GM23248 (cell line): ENCODE results near the gene RPS4Y2. TPM values are rescaled to one million over a fixed set of nuclear protein-coding genes. Genes with fewer than 3 reads are reported as not detected.

Experiments
- DNase-seq: peaks from one replicate; pipeline ENCODE4 v3.0.0-alpha.2; 2015
- H2AFZ ChIP-seq: fragments of 200-600 bp; sonication (generic); 2 replicates; pipeline ENCODE4 v1.6.1; 2016; ENCODE audit warnings: antibody characterized with exemption
- H3F3A ChIP-seq: fragments of 200-600 bp; sonication (generic); 2 replicates; pipeline ENCODE4 v1.6.1; 2016; ENCODE audit warnings: mild to moderate bottlenecking, antibody characterized with exemption, mixed run types; ENCODE audit not compliant: insufficient read depth
- H3K27ac ChIP-seq: fragments of 200-600 bp; sonication (generic); 2 replicates; pipeline ENCODE4 v1.5.1; 2016; ENCODE audit warnings: mild to moderate bottlenecking
- H3K27me3 ChIP-seq: fragments of 200-600 bp; sonication (generic); replicated peaks from 2 replicates; pipeline ENCODE4 v1.6.1; 2016; ENCODE audit warnings: mild to moderate bottlenecking; ENCODE audit not compliant: insufficient read depth
- H3K36me3 ChIP-seq: fragments of 200-600 bp; sonication (generic); 2 replicates; pipeline ENCODE4 v1.6.1; 2016; ENCODE audit warnings: low read depth, mild to moderate bottlenecking
- H3K4me1 ChIP-seq: fragments of 200-600 bp; sonication (generic); 2 replicates; pipeline ENCODE4 v1.6.1; 2016; ENCODE audit warnings: mild to moderate bottlenecking; ENCODE audit not compliant: insufficient read depth
- H3K4me2 ChIP-seq: fragments of 200-600 bp; sonication (generic); one replicate; pipeline ENCODE4 v1.6.1; 2016; ENCODE audit warnings: mild to moderate bottlenecking; ENCODE audit not compliant: unreplicated experiment
- H3K4me3 ChIP-seq: fragments of 200-600 bp; sonication (generic); 2 replicates; pipeline ENCODE4 v1.5.1; 2016; ENCODE audit warnings: mild to moderate bottlenecking
- H3K79me2 ChIP-seq: fragments of 200-600 bp; sonication (generic); 2 replicates; pipeline ENCODE4 v1.6.1; 2016; ENCODE audit warnings: mild to moderate bottlenecking; ENCODE audit not compliant: insufficient read depth
- H3K9ac ChIP-seq: fragments of 200-600 bp; sonication (generic); 2 replicates; pipeline ENCODE4 v1.6.1; 2016; ENCODE audit warnings: mild to moderate bottlenecking
- H3K9me2 ChIP-seq: fragments of 200-600 bp; sonication (generic); 2 replicates; pipeline ENCODE4 v1.6.1; 2016; ENCODE audit warnings: mixed run types, mild to moderate bottlenecking, moderate library complexity; ENCODE audit not compliant: insufficient read depth
- H3K9me3 ChIP-seq: fragments of 200-600 bp; sonication (generic); one replicate; pipeline ENCODE4 v1.6.1; 2017; ENCODE audit warnings: low read depth
- H4K20me1 ChIP-seq: fragments of 200-600 bp; sonication (generic); 2 replicates; pipeline ENCODE4 v1.6.0; 2016; ENCODE audit not compliant: insufficient read depth
- EZH2 ChIP-seq: fragments of 200-600 bp; sonication (generic); IDR thresholded peaks from 2 replicates; pipeline ENCODE4 v1.6.1; 2018; ENCODE audit warnings: antibody characterized with exemption, mild to moderate bottlenecking; ENCODE audit not compliant: insufficient read depth, poor library complexity, severe bottlenecking
- EZH2phosphoT487 ChIP-seq: fragments of 200-600 bp; sonication (generic); IDR thresholded peaks from 2 replicates; pipeline ENCODE4 v1.6.1; 2018; ENCODE audit warnings: antibody characterized with exemption, moderate library complexity, mild to moderate bottlenecking, low read depth; ENCODE audit not compliant: insufficient read depth
- WGBS, 2 experiments: methylation state at CpG; one replicate each; pipeline ENCODE4 v1.1.6; 2015 to 2017; ENCODE audit warnings: low lambda C conversion rate in 2 of 2, low coverage in 1 of 2; ENCODE audit errors: missing lambda C conversion rate in 2 of 2; 5-methylcytosine and 5-hydroxymethylcytosine counted together
- in situ Hi-C: fragments of 300-500 bp; cut with MboI; formaldehyde crosslinking; loops from 2 replicates; pipeline ENCODE4 v1.15.0; 2020
- polyA plus RNA-seq: library from polyadenylated mRNA; unstranded; fragments of >200 nt; fragmentation: Nextera tagmentation; extraction: Ambion mirVana; gene quantifications from 2 replicates; pipeline ENCODE4 v1.2.1, GENCODE V29; 2016
- total RNA-seq: library from RNA; depleted of rRNA; stranded (reverse); fragments of >200 nt; shearing (Covaris generic); gene quantifications from 2 replicates; pipeline ENCODE4 v1.2.3, GENCODE V29; 2014; rRNA removed

The RPS4Y2 gene
- total and polyA plus RNA-seq, 2 experiments from 2014 or later = not detected

DNA sequence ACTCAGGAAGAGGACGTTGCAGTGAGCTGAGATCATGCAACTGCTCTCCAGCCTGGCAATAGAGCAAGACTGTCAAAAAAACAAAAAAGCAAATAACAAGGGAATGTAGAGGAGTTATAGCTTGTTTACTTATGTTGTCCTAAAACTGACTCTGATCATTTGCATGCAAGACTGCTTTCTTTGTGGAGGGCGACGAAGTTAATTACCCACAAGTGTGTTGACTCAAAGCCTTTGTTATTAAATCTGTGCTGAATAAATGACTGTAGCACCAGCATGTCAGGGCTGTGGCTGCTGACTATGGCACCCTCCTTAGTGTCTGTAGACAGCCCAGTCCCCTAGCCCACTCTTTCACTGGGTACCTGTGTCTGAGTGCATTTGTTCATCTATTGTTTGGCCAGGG, 50.3 kb downstream of the RPS4Y2 start:
- no peak for TF ChIP-seq EZH2
- no peaks in the 10 kb centered on the region for H3K27me3 ChIP-seq
- H3F3A ChIP-seq = no peaks in the 10 kb centered on the region
- in situ Hi-C loops = loop anchor here (25.0 kb wide), 1 partner anchor 106 kb away; no protein-coding TSS in a partner anchor
- 9 to 11% methylated on average over 3 of the region's 3 CpGs for WGBS, 2 experiments
- H3K4me1 ChIP-seq = no peaks in the 10 kb centered on the region
- H2AFZ ChIP-seq = no peak overlapping the region
- no peaks in the 10 kb centered on the region for H3K36me3 ChIP-seq
- H3K9me3 ChIP-seq = no peaks in the 10 kb centered on the region
- no peaks in the 10 kb centered on the region for H4K20me1 ChIP-seq
- no peak overlapping the region for H3K4me2 ChIP-seq
- no peak overlapping the region for H3K27ac ChIP-seq
- no peaks in the 10 kb centered on the region for H3K9me2 ChIP-seq
- no peak overlapping the region for H3K4me3 ChIP-seq
- H3K9ac ChIP-seq = no peak overlapping the region
- H3K79me2 ChIP-seq = no peaks in the 10 kb centered on the region
- DNase-seq = no peak

DNA sequence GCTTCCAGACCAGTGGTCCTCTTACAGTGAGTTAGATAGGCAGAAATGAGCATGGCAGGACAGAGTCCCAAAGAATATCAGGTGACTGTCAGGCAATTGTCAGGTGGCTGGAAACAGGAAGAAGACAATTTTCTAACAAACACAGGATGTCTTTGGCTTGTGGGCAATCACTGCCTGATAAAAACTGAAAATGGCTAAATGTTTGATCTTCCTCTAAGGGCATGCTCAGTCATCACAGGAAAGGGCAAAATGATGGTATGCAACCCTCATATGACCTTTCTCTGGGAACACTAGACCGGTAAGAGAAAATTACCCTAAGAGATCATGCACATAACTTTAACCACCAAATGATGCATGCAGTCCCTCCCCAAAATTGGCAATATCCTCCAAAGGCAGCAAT, 57.6 kb downstream of the RPS4Y2 start:
- no peak overlapping the region for H2AFZ ChIP-seq
- H3K4me1 ChIP-seq = no peaks in the 10 kb centered on the region
- H3K9ac ChIP-seq = no peak overlapping the region
- TF ChIP-seq EZH2phosphoT487 (no peak), EZH2 (no peak)
- no peak overlapping the region for H3K4me3 ChIP-seq
- H3K79me2 ChIP-seq = no peaks in the 10 kb centered on the region
- no peak for DNase-seq
- no peaks in the 10 kb centered on the region for H3K9me2 ChIP-seq
- H3K4me2 ChIP-seq = no peak overlapping the region
- H4K20me1 ChIP-seq = no peaks in the 10 kb centered on the region
- H3K9me3 ChIP-seq = no peaks in the 10 kb centered on the region
- in situ Hi-C loops = loop anchor here (25.0 kb wide), 1 partner anchor 99 kb away; no protein-coding TSS in a partner anchor
- H3K27ac ChIP-seq = no peak overlapping the region
- H3K36me3 ChIP-seq = no peaks in the 10 kb centered on the region
- no peaks in the 10 kb centered on the region for H3F3A ChIP-seq
- 56 to 63% methylated on average over 1 of the region's 1 CpG for WGBS, 2 experiments
- no peaks in the 10 kb centered on the region for H3K27me3 ChIP-seq

DNA sequence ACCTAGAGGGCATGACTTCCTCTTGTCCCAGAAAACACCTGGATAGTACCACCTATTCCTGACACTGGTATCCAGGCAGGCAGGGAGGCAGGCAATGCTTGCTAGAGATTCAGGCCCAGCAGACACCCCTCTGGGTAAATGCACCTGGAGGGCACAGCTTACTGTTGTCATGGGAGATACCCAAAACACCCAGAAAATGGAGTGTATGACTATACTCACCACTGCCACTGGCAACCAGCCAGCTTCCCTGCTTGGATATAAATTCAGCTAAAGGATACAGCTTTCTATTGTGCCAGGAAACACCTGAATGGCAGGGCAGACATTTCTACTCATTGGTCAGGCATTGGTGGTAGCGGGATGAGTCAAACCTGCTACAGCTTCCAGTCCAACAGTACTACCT, 58.9 kb downstream of the RPS4Y2 start:
- WGBS, 2 experiments = 57 to 70% methylated on average over 1 of the region's 1 CpG
- H2AFZ ChIP-seq = no peak overlapping the region
- H4K20me1 ChIP-seq = no peaks in the 10 kb centered on the region
- H3K9me3 ChIP-seq = no peaks in the 10 kb centered on the region
- no peaks in the 10 kb centered on the region for H3K79me2 ChIP-seq
- no peaks in the 10 kb centered on the region for H3K36me3 ChIP-seq
- H3K4me3 ChIP-seq = no peak overlapping the region
- no peak overlapping the region for H3K9ac ChIP-seq
- H3K9me2 ChIP-seq = no peaks in the 10 kb centered on the region
- no peak for DNase-seq
- H3K27me3 ChIP-seq = no peaks in the 10 kb centered on the region
- no peaks in the 10 kb centered on the region for H3F3A ChIP-seq
- no peak overlapping the region for H3K4me2 ChIP-seq
- no peaks in the 10 kb centered on the region for H3K4me1 ChIP-seq
- TF ChIP-seq EZH2 (no peak), EZH2phosphoT487 (no peak)
- H3K27ac ChIP-seq = no peak overlapping the region
- in situ Hi-C loops = loop anchor here (25.0 kb wide), 1 partner anchor 98 kb away; no protein-coding TSS in a partner anchor

DNA sequence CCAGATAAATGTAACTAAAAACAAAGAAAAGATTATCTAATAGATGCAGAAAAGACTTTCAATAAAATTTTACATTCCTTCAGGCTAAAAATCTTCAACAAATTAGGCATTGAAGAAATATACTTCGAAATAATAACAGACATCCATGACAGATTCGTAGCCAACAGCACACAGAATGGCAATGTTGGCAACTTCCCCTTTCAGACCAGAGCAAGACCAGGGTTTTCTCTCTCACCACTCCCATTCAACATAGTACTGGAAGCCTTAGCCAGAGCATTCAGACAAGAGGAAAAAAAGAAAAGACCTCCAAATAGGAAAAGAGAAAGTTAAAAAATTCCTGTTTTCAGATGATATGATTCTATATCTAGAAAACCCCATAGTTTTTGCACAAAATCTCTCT, 61.2 kb downstream of the RPS4Y2 start:
- no peaks in the 10 kb centered on the region for H4K20me1 ChIP-seq
- no peaks in the 10 kb centered on the region for H3K9me3 ChIP-seq
- TF ChIP-seq EZH2 (no peak), EZH2phosphoT487 (no peak)
- H3F3A ChIP-seq = no peaks in the 10 kb centered on the region
- WGBS, 2 experiments = 2 to 11% methylated on average over 2 of the region's 2 CpGs
- DNase-seq = no peak
- H3K4me1 ChIP-seq = no peaks in the 10 kb centered on the region
- H3K4me3 ChIP-seq = no peak overlapping the region
- H3K9me2 ChIP-seq = no peaks in the 10 kb centered on the region
- no peaks in the 10 kb centered on the region for H3K36me3 ChIP-seq
- in situ Hi-C loops = loop anchor here (25.0 kb wide), 1 partner anchor 95 kb away; no protein-coding TSS in a partner anchor
- H3K27me3 ChIP-seq = no peaks in the 10 kb centered on the region
- H3K27ac ChIP-seq = no peak overlapping the region
- no peak overlapping the region for H3K4me2 ChIP-seq
- H3K79me2 ChIP-seq = no peaks in the 10 kb centered on the region
- no peak overlapping the region for H3K9ac ChIP-seq
- no peak overlapping the region for H2AFZ ChIP-seq

Other genes starting within 250 kb of the RPS4Y2 start
- 13.3 and 16.4 TPM in 2 replicates for gene EIF1AY, start 180.3 kb upstream of the RPS4Y2 start, total RNA-seq
- 33.4 and 36.0 TPM in 2 replicates for gene EIF1AY, start 180.3 kb upstream of the RPS4Y2 start, polyA plus RNA-seq